D721Med (cell line): ENCODE results near the gene MOB3B.

ENCODE experiments used
- DNase-seq: peaks from one replicate; pipeline ENCODE4 v3.0.0; 2011; ENCODE audit warnings: low spot score; ENCODE audit not compliant: insufficient read length
- FAIRE-seq: peaks from 2 replicates; lab custom pipeline; 2011; peaks lifted over from hg19 to GRCh38; lab: Jason Lieb, UNC
- TF ChIP-seq, protein P1 (sequence below): IDR thresholded peaks from 2 replicates; pipeline ENCODE4 v1.5.1; 2012; ENCODE audit warnings: mild to moderate bottlenecking, control low read depth; ENCODE audit not compliant: insufficient read depth; ENCODE audit errors: missing control alignments

MOB3B gene

DNA sequence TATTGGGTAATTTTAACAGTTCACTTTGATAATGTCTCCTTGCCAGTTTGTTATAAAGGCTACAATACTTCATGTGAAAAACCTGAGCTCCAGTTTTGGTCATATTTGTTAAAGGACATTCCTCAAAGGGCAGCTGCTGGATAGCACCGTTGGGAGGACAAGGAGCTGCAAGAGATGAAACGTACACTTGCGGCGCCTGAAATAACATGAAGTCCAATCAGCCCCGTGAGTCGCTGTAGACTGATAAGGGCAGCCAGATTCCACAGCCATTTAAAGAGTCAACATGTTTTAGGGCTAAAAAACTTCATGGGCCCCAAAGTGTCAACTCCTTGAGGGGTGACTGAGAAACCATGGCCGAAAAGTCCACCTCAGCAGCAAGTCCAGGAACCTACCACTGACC, 91.1 kb downstream of the MOB3B start:
- TF ChIP-seq, protein P1, sequence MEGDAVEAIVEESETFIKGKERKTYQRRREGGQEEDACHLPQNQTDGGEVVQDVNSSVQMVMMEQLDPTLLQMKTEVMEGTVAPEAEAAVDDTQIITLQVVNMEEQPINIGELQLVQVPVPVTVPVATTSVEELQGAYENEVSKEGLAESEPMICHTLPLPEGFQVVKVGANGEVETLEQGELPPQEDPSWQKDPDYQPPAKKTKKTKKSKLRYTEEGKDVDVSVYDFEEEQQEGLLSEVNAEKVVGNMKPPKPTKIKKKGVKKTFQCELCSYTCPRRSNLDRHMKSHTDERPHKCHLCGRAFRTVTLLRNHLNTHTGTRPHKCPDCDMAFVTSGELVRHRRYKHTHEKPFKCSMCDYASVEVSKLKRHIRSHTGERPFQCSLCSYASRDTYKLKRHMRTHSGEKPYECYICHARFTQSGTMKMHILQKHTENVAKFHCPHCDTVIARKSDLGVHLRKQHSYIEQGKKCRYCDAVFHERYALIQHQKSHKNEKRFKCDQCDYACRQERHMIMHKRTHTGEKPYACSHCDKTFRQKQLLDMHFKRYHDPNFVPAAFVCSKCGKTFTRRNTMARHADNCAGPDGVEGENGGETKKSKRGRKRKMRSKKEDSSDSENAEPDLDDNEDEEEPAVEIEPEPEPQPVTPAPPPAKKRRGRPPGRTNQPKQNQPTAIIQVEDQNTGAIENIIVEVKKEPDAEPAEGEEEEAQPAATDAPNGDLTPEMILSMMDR = no peak
- no peak for FAIRE-seq

DNA sequence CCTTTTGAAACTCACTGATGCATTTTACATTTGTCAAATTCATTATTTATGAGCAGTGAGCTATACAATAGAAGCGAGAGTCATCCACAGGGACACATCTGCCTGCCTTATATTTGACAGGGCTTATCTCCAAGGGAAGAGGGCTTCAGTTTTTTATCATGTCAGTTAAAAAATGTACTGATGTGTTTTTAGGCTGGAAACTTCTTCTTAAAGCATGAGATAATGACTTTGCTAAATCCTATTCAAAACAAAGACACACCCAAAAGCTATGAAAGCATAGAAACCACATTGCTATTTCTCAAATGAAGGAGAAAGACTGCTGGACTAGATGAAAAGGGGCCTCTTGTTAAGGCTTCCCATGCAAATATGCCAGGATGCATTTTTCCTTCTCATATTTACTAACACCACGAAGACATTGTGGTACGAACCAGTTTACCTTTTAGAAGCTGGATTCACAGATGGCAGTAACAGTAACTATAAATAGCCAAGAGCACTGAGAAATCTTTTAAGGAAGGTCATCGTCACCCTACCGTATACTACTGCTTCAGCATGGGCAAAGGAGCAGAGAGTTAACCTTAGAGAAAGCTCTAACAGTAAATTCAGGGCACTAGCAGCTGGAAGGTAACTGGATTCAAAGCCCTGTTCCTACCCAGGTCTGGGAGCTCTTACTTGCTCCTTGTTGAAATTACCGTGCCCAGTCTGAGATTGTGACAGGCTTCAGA, 91.8 kb downstream of the MOB3B start:
- FAIRE-seq (no peak), DNase-seq (no peak)
- TF ChIP-seq, protein P1 = no peak

More for the DNA sequence above, 91.1 kb downstream of the MOB3B start:
- DNase-seq = no peak

DNA sequence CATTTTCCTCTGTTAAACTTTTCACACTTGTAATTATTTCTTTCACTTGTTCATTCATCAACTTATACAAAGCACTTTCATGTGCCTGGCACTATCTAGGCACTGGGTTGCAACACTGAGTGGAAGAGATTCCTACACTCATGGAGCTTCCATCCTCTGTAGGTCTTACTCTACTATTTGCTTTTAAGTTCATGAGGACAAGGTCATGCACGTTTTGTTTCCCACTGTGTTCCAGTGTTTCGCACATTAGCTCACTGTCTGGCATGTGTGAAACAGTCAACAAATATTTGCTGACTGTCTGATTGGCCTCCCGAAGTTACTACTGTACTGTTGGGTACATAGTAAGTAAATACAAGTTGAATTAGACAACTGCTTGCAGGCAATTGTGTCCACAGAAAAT, 93.4 kb downstream of the MOB3B start:
- no peak for DNase-seq
- TF ChIP-seq, protein P1 = no peak
- FAIRE-seq = no peak

DNA sequence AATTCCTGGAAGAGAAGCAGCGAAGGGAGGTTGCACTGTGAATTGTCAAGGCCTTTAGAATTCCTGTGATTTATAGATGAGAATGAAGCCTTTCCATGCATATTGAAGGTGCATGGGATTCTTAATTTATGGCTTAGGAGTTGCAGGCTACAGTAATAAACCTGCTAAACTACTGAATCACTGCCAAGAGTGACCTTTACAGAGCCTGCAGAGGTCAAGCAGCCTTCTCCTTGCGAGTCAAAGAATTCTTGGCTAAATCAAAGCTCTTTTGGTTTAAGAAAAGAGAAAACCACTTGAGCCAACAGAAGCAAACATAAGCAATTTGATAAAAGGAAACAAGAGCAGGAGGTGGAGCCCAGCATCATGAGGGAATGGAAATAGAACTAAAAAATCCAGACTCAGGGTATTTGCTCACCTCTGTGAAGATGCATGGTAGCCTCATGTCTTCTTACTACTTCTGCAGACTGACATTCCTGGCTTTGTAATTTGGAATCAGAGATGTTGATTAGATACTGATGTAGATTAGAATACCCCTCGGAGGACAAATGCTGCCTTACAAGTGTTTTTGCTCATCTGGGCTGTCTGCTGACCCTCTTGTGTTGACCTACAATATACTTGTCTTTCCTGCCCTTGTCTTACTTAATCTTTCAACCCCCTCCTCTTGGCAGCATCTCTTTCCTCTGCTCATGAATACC, 95.8 kb downstream of the MOB3B start:
- TF ChIP-seq, protein P1 = no peak
- DNase-seq (no peak), FAIRE-seq (no peak)

DNA sequence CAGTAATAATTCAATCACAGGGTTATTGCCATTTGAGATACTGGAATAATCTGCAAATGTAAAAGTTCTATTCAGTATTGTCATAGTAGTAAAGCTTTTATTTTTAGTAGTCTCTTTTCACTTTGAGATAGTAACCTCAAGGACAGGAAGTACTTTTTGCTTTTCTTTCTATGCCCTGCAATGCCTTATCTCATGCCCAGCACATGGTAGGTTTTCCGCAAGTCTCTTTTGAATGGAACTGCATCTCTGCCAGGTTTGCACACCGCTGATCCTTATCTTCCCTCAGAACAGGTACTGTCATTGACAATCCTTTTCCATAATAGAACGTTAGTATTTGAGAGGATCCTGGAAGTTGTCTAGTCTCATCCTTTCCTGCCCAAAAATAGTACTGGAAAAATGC, 97.3 kb downstream of the MOB3B start:
- FAIRE-seq = no peak
- DNase-seq = no peak
- TF ChIP-seq, protein P1 = no peak

DNA sequence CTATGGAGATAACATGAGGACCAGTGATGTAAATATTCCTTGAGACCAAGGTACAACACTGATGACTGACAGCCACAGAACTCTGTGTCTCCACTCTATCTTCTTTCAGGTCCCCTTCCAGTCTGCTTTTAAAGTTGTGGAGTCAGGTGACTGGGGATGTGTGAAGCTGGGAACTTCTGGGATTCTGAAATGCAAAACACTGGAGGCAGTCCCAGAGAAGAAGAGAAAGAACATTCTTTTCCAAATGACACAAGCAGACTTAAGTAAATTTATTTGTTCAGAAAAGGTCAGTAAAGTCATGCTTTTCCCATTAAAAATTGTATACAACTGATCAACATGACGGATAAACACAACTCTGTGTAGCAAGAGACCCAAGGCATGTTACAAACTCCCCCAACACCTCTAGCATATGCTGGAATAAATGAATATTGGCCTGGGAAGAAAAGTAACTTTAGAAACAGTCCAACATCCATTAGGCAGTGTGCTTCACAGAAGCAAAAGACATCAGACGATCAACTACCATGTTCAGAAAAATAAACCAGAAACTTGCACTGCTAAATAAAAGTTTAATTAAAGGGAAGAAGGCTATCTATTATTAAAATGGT, 98.0 kb downstream of the MOB3B start:
- FAIRE-seq (no peak), DNase-seq (no peak)
- TF ChIP-seq, protein P1 = no peak
